ENCODE data around the gene PPFIA4.
A peak's percentile ranks its signal among the peaks of the same experiment; 100 is the strongest.

PPFIA4 gene

GRCh38 chr1:203099805-203100515 lies 73.7 kb downstream of the PPFIA4 start:
- DNase-seq (ENCODE audit: low spot score): no peak

- DNase-seq (ENCODE audit: low spot score): peak; percentile 25
These were observed 74.2 kb downstream of the PPFIA4 start for GRCh38 chr1:203100516-203100869.

- DNase-seq (ENCODE audit: low spot score): no peak
These were observed 75.7 kb downstream of the PPFIA4 start for GRCh38 chr1:203101813-203102634.

GRCh38 chr1:203103216-203103615 lies 76.9 kb downstream of the PPFIA4 start:
- no peak for DNase-seq (ENCODE audit: low spot score)

GRCh38 chr1:203103829-203104495 lies 77.7 kb downstream of the PPFIA4 start:
- no peak for DNase-seq (ENCODE audit: low spot score)

- DNase-seq (ENCODE audit: low spot score): no peak
These were observed 78.6 kb downstream of the PPFIA4 start for GRCh38 chr1:203104789-203105390.

- no peak for DNase-seq (ENCODE audit: low spot score)
These were observed 86.2 kb downstream of the PPFIA4 start for GRCh38 chr1:203112475-203112874.

GRCh38 chr1:203113308-203113707 lies 87.0 kb downstream of the PPFIA4 start:
- DNase-seq (ENCODE audit: low spot score): no peak

GRCh38 chr1:203114202-203114601 lies 87.9 kb downstream of the PPFIA4 start:
- DNase-seq (ENCODE audit: low spot score): no peak

- DNase-seq (ENCODE audit: low spot score): no peak
These were observed 90.0 kb downstream of the PPFIA4 start for GRCh38 chr1:203116091-203116820.

GRCh38 chr1:203117611-203118575 lies 91.6 kb downstream of the PPFIA4 start:
- peak; percentile 57 for DNase-seq (ENCODE audit: low spot score)

GRCh38 chr1:203120325-203121153 lies 94.2 kb downstream of the PPFIA4 start:
- DNase-seq (ENCODE audit: low spot score): no peak

GRCh38 chr1:203121186-203122015 lies 95.1 kb downstream of the PPFIA4 start:
- DNase-seq (ENCODE audit: low spot score): no peak

- DNase-seq (ENCODE audit: low spot score): no peak
These were observed 95.9 kb downstream of the PPFIA4 start for GRCh38 chr1:203122159-203122558.

- no peak for DNase-seq (ENCODE audit: low spot score)
These were observed 97.7 kb downstream of the PPFIA4 start for GRCh38 chr1:203124011-203124410.

GRCh38 chr1:203124546-203125317 lies 98.4 kb downstream of the PPFIA4 start:
- no peak for DNase-seq (ENCODE audit: low spot score)

GRCh38 chr1:203126151-203126865 lies 100.0 kb downstream of the PPFIA4 start:
- no peak for DNase-seq (ENCODE audit: low spot score)

Data from SW480 (cell line).